HCT116 (cell line): ENCODE measurements around the gene TICAM2. TPM values are rescaled to one million over a fixed set of nuclear protein-coding genes. Genes with fewer than 3 reads are reported as not detected.

Source experiments
- ATAC-seq: fragments of 200-7000 bp; cut with Tn5 transposase; 2 replicates; pipeline ENCODE4 v1.9.1; 2020; ENCODE audit warnings: mild to moderate bottlenecking, moderate library complexity
- BruUV-seq: library from RNA; stranded (reverse); fragments of 400-500 nt; replicated peaks from 2 replicates; lab custom pipeline; 2021; lab: Mats Ljungman, UMichigan
- CTCF ChIA-PET: fragments of 300-600 bp; sonication (Branson Sonifier 250); formaldehyde crosslinking; loops from one replicate; lab custom pipeline; 2021; ENCODE audit warnings: antibody characterized with exemption; lab: Charles Lee
- POLR2A ChIA-PET: fragments of 300-600, 350-600 bp; sonication (Branson Sonifier 250); formaldehyde crosslinking; loops from one replicate; lab custom pipeline; 2021; ENCODE audit warnings: antibody characterized with exemption; lab: Charles Lee
- RAD21 ChIA-PET, 2 experiments: fragments of 300-600 bp; sonication (Branson Sonifier 250); formaldehyde crosslinking; loops; one replicate each; lab custom pipeline; 2023; ENCODE audit warnings: low total read pairs in 2 of 2; ENCODE audit not compliant: uncharacterized antibody in 2 of 2, unreplicated experiment in 2 of 2, low non-redundant PET in 1 of 2; lab: Charles Lee
- DNase-seq: peaks from one replicate; pipeline ENCODE4 v3.0.0-alpha.2; 2010; ENCODE audit warnings: low read depth, low spot score
- H2AFZ ChIP-seq: fragments of 200-600 bp; shearing (Covaris generic), sonication (generic); 2 replicates; pipeline ENCODE4 v1.6.1; 2017; ENCODE audit warnings: low read depth, mixed run types, mixed read lengths, antibody characterized with exemption, low read length; ENCODE audit not compliant: poor library complexity, severe bottlenecking
- H3K27ac ChIP-seq: 2 replicates; pipeline ENCODE4 v1.5.1; 2012; ENCODE audit warnings: low read depth, low read length
- H3K27me3 ChIP-seq: fragments of 200-600 bp; sonication (generic); 2 replicates; pipeline ENCODE4 v1.6.1; 2016; ENCODE audit warnings: mixed run types, low read length, mixed read lengths; ENCODE audit not compliant: insufficient read depth
- H3K36me3 ChIP-seq, 2 experiments: fragments of 200-500 bp in 1 of 2; fragments of 200-600 bp in 1 of 2; sonication (Bioruptor generic) in 1 of 2; sonication (generic) in 1 of 2; 2 replicates each; pipeline versions ENCODE4 v1.5.1 to v1.6.1; 2014 to 2016; ENCODE audit warnings: low read length in 2 of 2, inconsistent platforms in 1 of 2, mixed read lengths in 1 of 2, mixed run types in 1 of 2; ENCODE audit not compliant: insufficient read depth in 2 of 2, control insufficient read depth in 1 of 2
- H3K4me1 ChIP-seq, 2 experiments: fragments of 200-600 bp in 1 of 2; sonication (generic) in 1 of 2; 2 replicates each; pipeline versions ENCODE4 v1.5.1 to v1.6.1; 2012 to 2017; ENCODE audit warnings: low read length in 2 of 2, inconsistent platforms in 1 of 2, mild to moderate bottlenecking in 1 of 2, mixed read lengths in 1 of 2, mixed run types in 1 of 2, moderate library complexity in 1 of 2; ENCODE audit not compliant: insufficient read depth in 2 of 2, control insufficient read depth in 1 of 2
- H3K4me2 ChIP-seq: fragments of 200-600 bp; sonication (generic); 2 replicates; pipeline ENCODE4 v1.6.1; 2017; ENCODE audit warnings: mixed run types, low read length, mixed read lengths
- H3K4me3 ChIP-seq, 2 experiments: fragments of 200-600 bp in 1 of 2; sonication (generic) in 1 of 2; replicated peaks in 1 of 2; 2 replicates each; pipeline ENCODE4 v1.5.1; 2011 to 2016; ENCODE audit warnings: low read length in 2 of 2, control low read depth in 1 of 2, low read depth in 1 of 2, mild to moderate bottlenecking in 1 of 2, mixed read lengths in 1 of 2, mixed run types in 1 of 2
- H3K79me2 ChIP-seq: fragments of 200-600 bp; sonication (generic); 2 replicates; pipeline ENCODE4 v1.6.1; 2017; ENCODE audit warnings: mild to moderate bottlenecking, mixed run types, low read length, moderate library complexity, mixed read lengths; ENCODE audit not compliant: insufficient read depth
- H3K9ac ChIP-seq: fragments of 200-600 bp; sonication (generic); 2 replicates; pipeline ENCODE4 v1.6.1; 2016; ENCODE audit warnings: low read length, mixed read lengths
- H3K9me2 ChIP-seq: fragments of 200-600 bp; sonication (generic), shearing (Covaris generic); 2 replicates; pipeline ENCODE4 v1.6.1; 2017; ENCODE audit warnings: mixed run types, mild to moderate bottlenecking, moderate library complexity; ENCODE audit not compliant: insufficient read depth
- H3K9me3 ChIP-seq, 2 experiments: fragments of 200-500 bp in 1 of 2; fragments of 200-600 bp in 1 of 2; sonication (Bioruptor generic) in 1 of 2; sonication (generic) in 1 of 2; 2 replicates each; pipeline ENCODE4 v1.6.1; 2014 to 2017; ENCODE audit warnings: low read length in 2 of 2, mixed read lengths in 2 of 2, inconsistent platforms in 1 of 2, low read depth in 1 of 2, mild to moderate bottlenecking in 1 of 2, mixed run types in 1 of 2, moderate library complexity in 1 of 2; ENCODE audit not compliant: control insufficient read depth in 1 of 2, insufficient read depth in 1 of 2
- H4K20me1 ChIP-seq: fragments of 200-600 bp; sonication (generic), shearing (Covaris generic); 2 replicates; pipeline ENCODE4 v1.6.1; 2017; ENCODE audit warnings: mixed run types, mild to moderate bottlenecking, moderate library complexity; ENCODE audit not compliant: insufficient read depth
- CEBPB ChIP-seq: IDR thresholded peaks from 2 replicates; pipeline ENCODE4 v1.6.1; 2012; ENCODE audit warnings: low read depth
- EZH2phosphoT487 ChIP-seq: fragments of 200-600 bp; IDR thresholded peaks from 2 replicates; pipeline ENCODE4 v1.6.1; 2018; ENCODE audit warnings: antibody characterized with exemption, borderline replicate concordance
- FOSL1 ChIP-seq: IDR thresholded peaks from 2 replicates; pipeline ENCODE4 v1.6.1; 2012; ENCODE audit warnings: low read depth
- JUND ChIP-seq: IDR thresholded peaks from 2 replicates; pipeline ENCODE4 v1.6.1; 2012
- POLR2A ChIP-seq: IDR thresholded peaks from 2 replicates; pipeline ENCODE4 v1.7.0; 2011; ENCODE audit warnings: borderline replicate concordance; ENCODE audit not compliant: insufficient read depth, insufficient read length; ENCODE audit errors: extremely low read depth
- POLR2AphosphoS5 ChIP-seq: IDR thresholded peaks from 2 replicates; pipeline ENCODE4 v1.6.1; 2011; ENCODE audit warnings: mild to moderate bottlenecking, low read depth, low read length, moderate library complexity
- SP1 ChIP-seq: IDR thresholded peaks from 2 replicates; pipeline ENCODE4 v1.6.1; 2012; ENCODE audit warnings: low read depth
- SRF ChIP-seq: IDR thresholded peaks from 2 replicates; pipeline ENCODE4 v1.6.1; 2012; ENCODE audit warnings: low read depth
- TCF7L2 ChIP-seq: IDR thresholded peaks from 2 replicates; pipeline ENCODE4 v1.7.0; 2011; ENCODE audit warnings: borderline replicate concordance, inconsistent platforms; ENCODE audit not compliant: insufficient read depth, insufficient read length; ENCODE audit errors: extremely low read depth
- YY1 ChIP-seq: IDR thresholded peaks from 2 replicates; pipeline ENCODE4 v1.6.1; 2011; ENCODE audit warnings: low read length, low read depth, moderate library complexity, mild to moderate bottlenecking; ENCODE audit not compliant: insufficient replicate concordance; ENCODE audit errors: extremely low read depth
- ZFX ChIP-seq: fragments of 450-650 bp; IDR thresholded peaks from 2 replicates; pipeline ENCODE4 v1.6.1; 2017
- ZNF274 ChIP-seq: fragments of 200-500 bp; sonication (Bioruptor generic); IDR thresholded peaks from 2 replicates; pipeline ENCODE4 v1.6.1; 2014; ENCODE audit warnings: mild to moderate bottlenecking, low read depth, low read length, inconsistent platforms
- intact Hi-C: fragments of 100-400 bp; cut with micrococcal nuclease; formaldehyde crosslinking; loops from 2 replicates; pipeline ENCODE4 v1.10.0; 2022
- total RNA-seq: library from RNA; stranded (reverse); gene quantifications from one replicate; pipeline ENCODE4 v1.2.1, GENCODE V29; 2021; ENCODE audit not compliant: unreplicated experiment
- TF ChIP-seq, protein P1 (sequence below): IDR thresholded peaks from 2 replicates; pipeline ENCODE4 v1.6.1; 2012
- TF ChIP-seq, protein P2 (sequence below): IDR thresholded peaks from 2 replicates; pipeline ENCODE4 v1.6.1; 2011; ENCODE audit warnings: mild to moderate bottlenecking, low read length, moderate library complexity; ENCODE audit not compliant: insufficient replicate concordance; ENCODE audit errors: extremely low read depth
- TF ChIP-seq, protein P3 (sequence below), 3 experiments: fragments of 200-600 bp in 1 of 3; sonication (generic) in 1 of 3; IDR thresholded peaks in 2 of 3; conservative IDR thresholded peaks in 1 of 3; 2 replicates each; pipeline ENCODE4 v1.5.1; 2012 to 2017; ENCODE audit warnings: low read depth in 2 of 3, low read length in 2 of 3, antibody characterized with exemption in 1 of 3, borderline replicate concordance in 1 of 3, control low read depth in 1 of 3, mild to moderate bottlenecking in 1 of 3, mixed read lengths in 1 of 3, mixed run types in 1 of 3, moderate library complexity in 1 of 3; ENCODE audit not compliant: insufficient read depth in 1 of 3
- TF ChIP-seq, protein P4 (sequence below): IDR thresholded peaks from 2 replicates; pipeline ENCODE4 v1.6.1; 2012
- TF ChIP-seq, protein P5 (sequence below): IDR thresholded peaks from 2 replicates; pipeline ENCODE4 v1.6.1; 2012; ENCODE audit warnings: low read depth

The TICAM2 gene
- total RNA-seq, 1 experiment from 2014 or later = 2.9 TPM

DNA sequence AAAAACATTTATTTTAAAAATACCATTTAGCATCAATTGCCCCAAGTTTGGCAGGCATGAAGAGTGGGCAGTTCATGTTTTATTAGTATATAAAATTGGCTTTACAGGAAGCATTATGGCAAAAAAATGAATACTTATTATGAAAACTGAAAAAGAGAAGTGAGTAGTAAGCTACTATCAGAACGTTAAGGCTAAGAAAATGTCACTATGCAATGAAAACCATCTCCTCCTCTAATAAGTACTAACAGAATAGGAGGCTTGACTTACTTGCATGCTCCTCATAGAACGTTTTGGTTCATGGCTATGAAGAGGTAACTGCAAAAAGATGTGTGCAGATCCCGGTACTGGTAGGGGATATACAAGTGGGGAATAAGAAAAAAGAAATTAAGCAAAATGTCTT, 23.6 kb downstream of the TICAM2 start (continued):
- TF ChIP-seq POLR2AphosphoS5 = no peak
- TF ChIP-seq, protein P1, sequence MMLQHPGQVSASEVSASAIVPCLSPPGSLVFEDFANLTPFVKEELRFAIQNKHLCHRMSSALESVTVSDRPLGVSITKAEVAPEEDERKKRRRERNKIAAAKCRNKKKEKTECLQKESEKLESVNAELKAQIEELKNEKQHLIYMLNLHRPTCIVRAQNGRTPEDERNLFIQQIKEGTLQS = no peak
- no peak for TF ChIP-seq EZH2phosphoT487
- no peak for TF ChIP-seq SRF

DNA sequence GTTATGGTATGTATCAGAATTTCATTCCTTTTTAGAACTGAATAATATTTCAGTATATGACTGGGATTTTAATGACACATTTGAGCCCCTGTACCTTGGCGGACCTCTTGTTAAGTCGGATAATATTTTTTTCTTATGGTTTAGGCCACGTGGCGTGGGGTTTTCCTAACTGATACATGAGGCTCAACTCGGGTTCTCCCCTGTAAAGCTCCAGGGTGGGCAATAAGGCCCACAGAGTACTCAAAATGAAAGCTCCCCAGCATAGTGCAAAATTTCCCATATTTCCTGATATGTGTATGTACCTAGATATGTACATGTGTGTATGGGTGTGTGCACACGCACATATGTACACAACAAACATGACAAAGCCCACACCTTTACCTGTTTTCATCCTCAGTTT, 24.5 kb downstream of the TICAM2 start:
- no peaks in the 10 kb centered on the region for H3K9me2 ChIP-seq
- DNase-seq (no peak), ATAC-seq (no peak)
- ChIA-PET CTCF (interaction anchor here (0.6 kb wide), 1 partner anchor 221 kb away, joined by 4 read pairs; no protein-coding TSS in a partner anchor), POLR2A (no interaction called here), RAD21 (no interaction called here)
- no peaks in the 10 kb centered on the region for H3K27me3 ChIP-seq
- H3K27ac ChIP-seq = no peak overlapping the region
- H3K9me3 ChIP-seq = no peaks in the 10 kb centered on the region
- H3K4me2 ChIP-seq = no peak overlapping the region
- H3K36me3 ChIP-seq = no peaks in the 10 kb centered on the region
- H3K9ac ChIP-seq = no peak overlapping the region
- H3K4me3 ChIP-seq = no peak overlapping the region
- peaks cover 1% of the 10 kb centered on the region; the same call in 1 of the 2 replicates for H3K79me2 ChIP-seq
- no peaks in the 10 kb centered on the region for H4K20me1 ChIP-seq
- H2AFZ ChIP-seq = no peak overlapping the region
- peaks cover 0 to 34% of the 10 kb centered on the region in 2 experiments; a peak in 3 of 4 replicates for H3K4me1 ChIP-seq
- no TSS peak for BruUV-seq
- intact Hi-C loops = no loop called here
- TF ChIP-seq ZNF274 = no peak
- TF ChIP-seq, protein P2, sequence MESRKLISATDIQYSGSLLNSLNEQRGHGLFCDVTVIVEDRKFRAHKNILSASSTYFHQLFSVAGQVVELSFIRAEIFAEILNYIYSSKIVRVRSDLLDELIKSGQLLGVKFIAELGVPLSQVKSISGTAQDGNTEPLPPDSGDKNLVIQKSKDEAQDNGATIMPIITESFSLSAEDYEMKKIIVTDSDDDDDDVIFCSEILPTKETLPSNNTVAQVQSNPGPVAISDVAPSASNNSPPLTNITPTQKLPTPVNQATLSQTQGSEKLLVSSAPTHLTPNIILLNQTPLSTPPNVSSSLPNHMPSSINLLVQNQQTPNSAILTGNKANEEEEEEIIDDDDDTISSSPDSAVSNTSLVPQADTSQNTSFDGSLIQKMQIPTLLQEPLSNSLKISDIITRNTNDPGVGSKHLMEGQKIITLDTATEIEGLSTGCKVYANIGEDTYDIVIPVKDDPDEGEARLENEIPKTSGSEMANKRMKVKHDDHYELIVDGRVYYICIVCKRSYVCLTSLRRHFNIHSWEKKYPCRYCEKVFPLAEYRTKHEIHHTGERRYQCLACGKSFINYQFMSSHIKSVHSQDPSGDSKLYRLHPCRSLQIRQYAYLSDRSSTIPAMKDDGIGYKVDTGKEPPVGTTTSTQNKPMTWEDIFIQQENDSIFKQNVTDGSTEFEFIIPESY = no peak
- no peak for TF ChIP-seq TCF7L2
- TF ChIP-seq, protein P1 = no peak
- no peak for TF ChIP-seq SRF
- TF ChIP-seq, protein P3, sequence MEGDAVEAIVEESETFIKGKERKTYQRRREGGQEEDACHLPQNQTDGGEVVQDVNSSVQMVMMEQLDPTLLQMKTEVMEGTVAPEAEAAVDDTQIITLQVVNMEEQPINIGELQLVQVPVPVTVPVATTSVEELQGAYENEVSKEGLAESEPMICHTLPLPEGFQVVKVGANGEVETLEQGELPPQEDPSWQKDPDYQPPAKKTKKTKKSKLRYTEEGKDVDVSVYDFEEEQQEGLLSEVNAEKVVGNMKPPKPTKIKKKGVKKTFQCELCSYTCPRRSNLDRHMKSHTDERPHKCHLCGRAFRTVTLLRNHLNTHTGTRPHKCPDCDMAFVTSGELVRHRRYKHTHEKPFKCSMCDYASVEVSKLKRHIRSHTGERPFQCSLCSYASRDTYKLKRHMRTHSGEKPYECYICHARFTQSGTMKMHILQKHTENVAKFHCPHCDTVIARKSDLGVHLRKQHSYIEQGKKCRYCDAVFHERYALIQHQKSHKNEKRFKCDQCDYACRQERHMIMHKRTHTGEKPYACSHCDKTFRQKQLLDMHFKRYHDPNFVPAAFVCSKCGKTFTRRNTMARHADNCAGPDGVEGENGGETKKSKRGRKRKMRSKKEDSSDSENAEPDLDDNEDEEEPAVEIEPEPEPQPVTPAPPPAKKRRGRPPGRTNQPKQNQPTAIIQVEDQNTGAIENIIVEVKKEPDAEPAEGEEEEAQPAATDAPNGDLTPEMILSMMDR (IDR thresholded peaks at IDR 0.05 in 2 of 3, conservative IDR thresholded peaks at IDR 0.05 in 1 of 3; ENCODE audit: borderline replicate concordance in 1 of 3, insufficient read depth in 1 of 3, low read depth in 2 of 3, low read length in 2 of 3) = no peak
- TF ChIP-seq, protein P4, sequence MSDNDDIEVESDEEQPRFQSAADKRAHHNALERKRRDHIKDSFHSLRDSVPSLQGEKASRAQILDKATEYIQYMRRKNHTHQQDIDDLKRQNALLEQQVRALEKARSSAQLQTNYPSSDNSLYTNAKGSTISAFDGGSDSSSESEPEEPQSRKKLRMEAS = no peak
- no peak for TF ChIP-seq YY1
- no peak for TF ChIP-seq JUND
- TF ChIP-seq ZFX = no peak
- no peak for TF ChIP-seq POLR2AphosphoS5
- no peak for TF ChIP-seq POLR2A
- no peak for TF ChIP-seq FOSL1
- no peak for TF ChIP-seq SP1
- TF ChIP-seq, protein P5, sequence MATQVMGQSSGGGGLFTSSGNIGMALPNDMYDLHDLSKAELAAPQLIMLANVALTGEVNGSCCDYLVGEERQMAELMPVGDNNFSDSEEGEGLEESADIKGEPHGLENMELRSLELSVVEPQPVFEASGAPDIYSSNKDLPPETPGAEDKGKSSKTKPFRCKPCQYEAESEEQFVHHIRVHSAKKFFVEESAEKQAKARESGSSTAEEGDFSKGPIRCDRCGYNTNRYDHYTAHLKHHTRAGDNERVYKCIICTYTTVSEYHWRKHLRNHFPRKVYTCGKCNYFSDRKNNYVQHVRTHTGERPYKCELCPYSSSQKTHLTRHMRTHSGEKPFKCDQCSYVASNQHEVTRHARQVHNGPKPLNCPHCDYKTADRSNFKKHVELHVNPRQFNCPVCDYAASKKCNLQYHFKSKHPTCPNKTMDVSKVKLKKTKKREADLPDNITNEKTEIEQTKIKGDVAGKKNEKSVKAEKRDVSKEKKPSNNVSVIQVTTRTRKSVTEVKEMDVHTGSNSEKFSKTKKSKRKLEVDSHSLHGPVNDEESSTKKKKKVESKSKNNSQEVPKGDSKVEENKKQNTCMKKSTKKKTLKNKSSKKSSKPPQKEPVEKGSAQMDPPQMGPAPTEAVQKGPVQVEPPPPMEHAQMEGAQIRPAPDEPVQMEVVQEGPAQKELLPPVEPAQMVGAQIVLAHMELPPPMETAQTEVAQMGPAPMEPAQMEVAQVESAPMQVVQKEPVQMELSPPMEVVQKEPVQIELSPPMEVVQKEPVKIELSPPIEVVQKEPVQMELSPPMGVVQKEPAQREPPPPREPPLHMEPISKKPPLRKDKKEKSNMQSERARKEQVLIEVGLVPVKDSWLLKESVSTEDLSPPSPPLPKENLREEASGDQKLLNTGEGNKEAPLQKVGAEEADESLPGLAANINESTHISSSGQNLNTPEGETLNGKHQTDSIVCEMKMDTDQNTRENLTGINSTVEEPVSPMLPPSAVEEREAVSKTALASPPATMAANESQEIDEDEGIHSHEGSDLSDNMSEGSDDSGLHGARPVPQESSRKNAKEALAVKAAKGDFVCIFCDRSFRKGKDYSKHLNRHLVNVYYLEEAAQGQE = no peak
- TF ChIP-seq CEBPB = no peak
